GM12801 (cell line): ENCODE results near the gene DAPL1.

ENCODE experiments used
- CTCF ChIP-seq: IDR thresholded peaks from one replicate; pipeline ENCODE4 v1.5.1; 2011; ENCODE audit warnings: control low read depth; ENCODE audit not compliant: insufficient read length; ENCODE audit errors: extremely low read depth

Gene DAPL1

GRCh38 chr2:158822193-158822592 lies 27.1 kb downstream of the DAPL1 start:
- no peak for TF ChIP-seq CTCF

- TF ChIP-seq CTCF: no peak
Measured at GRCh38 chr2:158823486-158824237, 28.5 kb downstream of the DAPL1 start.

- TF ChIP-seq CTCF: no peak
Measured at GRCh38 chr2:158825021-158825420, 29.9 kb downstream of the DAPL1 start.

GRCh38 chr2:158826965-158827364 lies 31.8 kb downstream of the DAPL1 start:
- no peak for TF ChIP-seq CTCF

GRCh38 chr2:158828378-158829164 lies 33.5 kb downstream of the DAPL1 start:
- no peak for TF ChIP-seq CTCF

GRCh38 chr2:158829167-158829566 lies 34.0 kb downstream of the DAPL1 start:
- TF ChIP-seq CTCF: no peak

GRCh38 chr2:158830201-158830600 lies 35.1 kb downstream of the DAPL1 start:
- no peak for TF ChIP-seq CTCF
